Epithelial cell of proximal tubule (primary cell): ENCODE measurements around the gene CES1. TPM values are rescaled to one million over a fixed set of nuclear protein-coding genes. Genes with fewer than 3 reads are reported as not detected.
"Not testable (repeated sequence)": the region's sequence is repeated elsewhere in the genome, so short reads cannot be mapped to it uniquely, and the experiment has no call there.

Experiments
- DNase-seq: peaks from one replicate; pipeline ENCODE4 v3.0.0-alpha.2; 2011; ENCODE audit warnings: low read depth
- H3K4me3 ChIP-seq: 2 replicates; pipeline ENCODE4 v1.5.1; 2011; ENCODE audit warnings: low read depth, mild to moderate bottlenecking, low read length
- CTCF ChIP-seq: conservative IDR thresholded peaks from 2 replicates; pipeline ENCODE4 v1.5.1; 2012; ENCODE audit warnings: low read depth, mild to moderate bottlenecking, low read length
- total RNA-seq: library from RNA; depleted of rRNA; stranded (reverse); fragments of >200 nt; gene quantifications from 2 replicates; pipeline ENCODE4 v1.2.3, GENCODE V29; 2015

CES1 gene
- total RNA-seq, 1 donor from 2014 or later, result not detected

GRCh38 chr16:55846598-55847346 is 13.9 kb upstream of the CES1 start:
- DNase-seq, result no peak
- no peak for TF ChIP-seq CTCF
- no peak overlapping the region for H3K4me3 ChIP-seq

GRCh38 chr16:55843105-55843395 is 10.2 kb upstream of the CES1 start:
- H3K4me3 ChIP-seq, result no peak overlapping the region
- no peak for TF ChIP-seq CTCF
- no peak for DNase-seq

- TF ChIP-seq CTCF, result peak; percentile 75
- H3K4me3 ChIP-seq, result no peak overlapping the region
- DNase-seq, result no peak
Observed at GRCh38 chr16:55842369-55843104, 9.6 kb upstream of the CES1 start.

- no peak for TF ChIP-seq CTCF
- no peak overlapping the region for H3K4me3 ChIP-seq
- no peak for DNase-seq
Observed at GRCh38 chr16:55839115-55839514, 6.2 kb upstream of the CES1 start.

GRCh38 chr16:55836158-55836611 is 3.3 kb upstream of the CES1 start:
- DNase-seq, result no peak
- TF ChIP-seq CTCF, result no peak
- H3K4me3 ChIP-seq, result no peak overlapping the region

- no peak for DNase-seq
- no peak for TF ChIP-seq CTCF
Observed at GRCh38 chr16:55835581-55835980, 2.7 kb upstream of the CES1 start.

GRCh38 chr16:55835173-55835572 is 2.3 kb upstream of the CES1 start:
- H3K4me3 ChIP-seq, DNase-seq: not testable (repeated sequence)

More at GRCh38 chr16:55835581-55835980, 2.7 kb upstream of the CES1 start:
- no peak overlapping the region for H3K4me3 ChIP-seq
